ENCODE data around the gene PIP4K2B. TPM values are rescaled to one million over a fixed set of nuclear protein-coding genes. Genes with fewer than 3 reads are reported as not detected.
"Not testable (repeated sequence)": the region's sequence is repeated elsewhere in the genome, so short reads cannot be mapped to it uniquely, and the experiment has no call there.

Gene PIP4K2B
- total and polyA plus RNA-seq, 4 donors, result 16.1 to 42.3 (median 29.2) TPM

DNA sequence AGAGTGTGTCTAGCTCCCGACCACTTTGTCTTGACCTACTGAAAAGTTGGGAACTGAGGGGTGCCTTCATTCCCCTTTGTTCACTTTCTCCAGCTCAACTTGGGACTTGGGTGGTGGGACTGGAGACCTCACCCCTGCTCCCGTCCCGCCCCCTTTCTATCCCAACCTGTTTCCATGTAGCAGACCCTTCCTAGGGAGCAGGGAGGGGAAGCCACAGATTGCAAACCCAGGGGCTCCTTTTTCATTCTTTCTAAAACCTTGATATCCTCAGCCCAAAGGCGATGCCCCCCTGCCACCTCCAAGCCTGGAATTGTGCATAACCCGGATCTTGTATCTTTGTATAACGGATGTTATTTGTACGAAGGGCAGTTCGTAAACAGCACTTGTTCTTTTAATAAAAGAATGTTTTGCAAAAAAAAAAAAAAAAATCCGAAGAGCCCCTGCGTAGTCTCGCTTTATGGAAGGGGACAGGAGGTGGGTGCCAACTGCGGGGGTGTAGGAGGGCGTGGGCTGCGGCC is 69.9 kb downstream of the PIP4K2B start:
- no peaks in the 10 kb centered on the region for H3K9me3 ChIP-seq (ENCODE audit: control insufficient read depth in 4 of 4, insufficient read depth in 3 of 4, low read length in 3 of 4)
- no peak for ATAC-seq (ENCODE audit: insufficient read depth, low FRiP score)
- WGBS, 2 donors, result 27 to 30% methylated on average over 14 of the region's 14 CpGs
- TF ChIP-seq, protein P1, sequence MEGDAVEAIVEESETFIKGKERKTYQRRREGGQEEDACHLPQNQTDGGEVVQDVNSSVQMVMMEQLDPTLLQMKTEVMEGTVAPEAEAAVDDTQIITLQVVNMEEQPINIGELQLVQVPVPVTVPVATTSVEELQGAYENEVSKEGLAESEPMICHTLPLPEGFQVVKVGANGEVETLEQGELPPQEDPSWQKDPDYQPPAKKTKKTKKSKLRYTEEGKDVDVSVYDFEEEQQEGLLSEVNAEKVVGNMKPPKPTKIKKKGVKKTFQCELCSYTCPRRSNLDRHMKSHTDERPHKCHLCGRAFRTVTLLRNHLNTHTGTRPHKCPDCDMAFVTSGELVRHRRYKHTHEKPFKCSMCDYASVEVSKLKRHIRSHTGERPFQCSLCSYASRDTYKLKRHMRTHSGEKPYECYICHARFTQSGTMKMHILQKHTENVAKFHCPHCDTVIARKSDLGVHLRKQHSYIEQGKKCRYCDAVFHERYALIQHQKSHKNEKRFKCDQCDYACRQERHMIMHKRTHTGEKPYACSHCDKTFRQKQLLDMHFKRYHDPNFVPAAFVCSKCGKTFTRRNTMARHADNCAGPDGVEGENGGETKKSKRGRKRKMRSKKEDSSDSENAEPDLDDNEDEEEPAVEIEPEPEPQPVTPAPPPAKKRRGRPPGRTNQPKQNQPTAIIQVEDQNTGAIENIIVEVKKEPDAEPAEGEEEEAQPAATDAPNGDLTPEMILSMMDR (IDR thresholded peaks at IDR 0.05; ENCODE audit: control extremely low read depth, extremely low read depth), result no peak
- no peaks in the 10 kb centered on the region for H3K27me3 ChIP-seq (ENCODE audit: control insufficient read depth in 3 of 3, insufficient read depth in 3 of 3, low read length in 2 of 3)
- peak overlapping the region; percentile 55 for H3K4me3 ChIP-seq
- peaks cover 0 to 26% (median 9%) of the 10 kb centered on the region in 5 donors for H3K4me1 ChIP-seq (ENCODE audit: control insufficient read depth in 5 of 5, insufficient read depth in 5 of 5, low read length in 5 of 5)
- H3K9ac ChIP-seq (ENCODE audit: insufficient read depth in 1 of 2, low read length in 2 of 2), result no peak overlapping the region
- DNase-seq, result no peak
- H3K36me3 ChIP-seq (ENCODE audit: control insufficient read depth in 4 of 4, insufficient read depth in 4 of 4, low read length in 4 of 4), result peaks cover 0 to 30% (median 12%) of the 10 kb centered on the region in 4 donors
- peak overlapping the region; percentile 80 to 86 for H3K27ac ChIP-seq (ENCODE audit: low read depth in 1 of 2, low read length in 1 of 2)

DNA sequence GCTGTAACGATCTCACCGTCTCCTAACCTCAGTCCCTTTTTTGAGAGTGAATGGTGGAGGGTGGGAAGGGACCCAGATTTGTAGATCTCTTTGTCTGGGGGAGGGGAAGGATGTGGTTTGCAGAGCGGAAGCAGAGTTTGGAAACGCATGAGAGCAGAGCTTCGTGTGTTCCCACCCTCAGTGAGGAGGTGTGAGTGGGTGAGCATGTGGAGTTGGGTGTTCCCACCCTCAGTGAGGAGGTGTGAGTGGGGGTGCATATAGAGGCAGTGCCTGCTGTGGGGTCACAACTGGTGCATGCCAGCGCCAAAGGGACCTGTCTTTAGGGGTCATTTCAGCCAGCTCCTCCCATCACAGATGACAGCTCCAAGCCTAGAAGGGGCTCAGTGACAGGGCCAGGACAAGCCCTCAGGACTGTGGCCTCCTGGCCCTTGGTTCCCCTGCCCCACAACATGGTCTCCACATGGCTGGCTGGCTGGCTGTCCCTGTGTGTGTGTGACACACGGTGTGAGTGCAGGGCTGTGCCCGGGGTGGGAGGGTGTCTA is 71.0 kb downstream of the PIP4K2B start:
- DNase-seq, result no peak
- Histone ChIP-seq H3K4me1 (ENCODE audit: control insufficient read depth in 5 of 5, insufficient read depth in 5 of 5, low read length in 5 of 5) (peaks cover 0 to 24% (median 9%) of the 10 kb centered on the region in 5 donors), H3K36me3 (ENCODE audit: control insufficient read depth in 4 of 4, insufficient read depth in 4 of 4, low read length in 4 of 4) (peaks cover 0 to 23% (median 5%) of the 10 kb centered on the region in 4 donors), H3K4me3 (no peak overlapping the region), H3K9ac (ENCODE audit: insufficient read depth in 1 of 2, low read length in 2 of 2) (no peak overlapping the region), H3K27ac (ENCODE audit: low read depth in 1 of 2, low read length in 1 of 2) (no peak overlapping the region), H3K27me3 (ENCODE audit: control insufficient read depth in 3 of 3, insufficient read depth in 3 of 3, low read length in 2 of 3) (no peaks in the 10 kb centered on the region), H3K9me3 (ENCODE audit: control insufficient read depth in 4 of 4, insufficient read depth in 3 of 4, low read length in 3 of 4) (no peaks in the 10 kb centered on the region)
- TF ChIP-seq, protein P1 (IDR thresholded peaks at IDR 0.05; ENCODE audit: control extremely low read depth, extremely low read depth), result no peak
- ATAC-seq (ENCODE audit: insufficient read depth, low FRiP score), result no peak
- 50 to 59% methylated on average over 8 of the region's 8 CpGs for WGBS, 2 donors

DNA sequence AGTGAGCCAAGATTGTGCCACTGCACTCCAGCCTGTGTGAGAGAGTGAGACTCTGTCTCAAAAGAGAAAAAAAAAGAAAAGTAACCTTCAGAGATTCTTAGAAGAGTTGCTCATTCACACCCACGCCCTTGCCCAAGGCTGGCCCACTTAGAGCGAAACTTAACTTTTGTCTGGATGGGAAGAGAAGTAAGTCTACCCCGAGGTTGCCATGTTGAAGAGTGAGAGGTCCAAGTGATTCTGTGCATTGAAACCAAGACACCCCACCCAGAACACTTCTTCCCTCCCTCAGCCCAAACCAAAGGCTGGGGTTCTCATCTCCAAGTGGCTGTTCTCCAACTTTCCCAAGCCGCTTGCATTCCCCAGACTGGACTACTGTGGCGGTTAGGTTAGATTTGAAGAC is 71.6 kb downstream of the PIP4K2B start:
- TF ChIP-seq, protein P1 (IDR thresholded peaks at IDR 0.05; ENCODE audit: control extremely low read depth, extremely low read depth), result no peak
- no peak for DNase-seq

DNA sequence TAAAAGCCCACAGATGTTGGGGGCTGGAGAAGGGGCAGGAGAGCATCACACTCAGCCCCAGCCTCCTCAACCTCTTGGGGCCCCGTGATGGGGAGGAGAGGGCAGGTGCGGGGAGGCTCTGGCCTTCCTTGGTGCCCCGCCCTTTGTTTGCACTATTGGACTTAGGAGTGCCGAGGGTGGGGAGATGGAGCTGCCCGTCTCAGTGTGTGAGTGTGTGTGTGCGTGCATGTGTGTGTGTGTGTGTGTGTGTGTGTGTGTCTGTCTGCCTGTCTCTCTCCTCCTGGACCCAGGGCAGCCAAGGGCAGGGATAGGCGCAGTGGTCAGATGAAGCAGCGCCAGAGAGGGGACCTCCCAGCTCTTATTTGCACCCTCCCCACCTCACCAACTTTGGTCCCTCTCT is 73.2 kb downstream of the PIP4K2B start:
- not testable (repeated sequence) for H3K9ac ChIP-seq (ENCODE audit: insufficient read depth in 1 of 2, low read length in 2 of 2); H3K27me3 ChIP-seq (ENCODE audit: control insufficient read depth in 3 of 3, insufficient read depth in 3 of 3, low read length in 2 of 3); H3K9me3 ChIP-seq (ENCODE audit: control insufficient read depth in 4 of 4, insufficient read depth in 3 of 4, low read length in 3 of 4); DNase-seq; ATAC-seq (ENCODE audit: insufficient read depth, low FRiP score); H3K27ac ChIP-seq (ENCODE audit: low read depth in 1 of 2, low read length in 1 of 2); H3K4me3 ChIP-seq
- peaks cover 3 to 31% (median 7%) of the 10 kb centered on the region in 4 donors for H3K36me3 ChIP-seq (ENCODE audit: control insufficient read depth in 4 of 4, insufficient read depth in 4 of 4, low read length in 4 of 4)
- 70 to 92% methylated on average over 6 to 8 of the region's 8 CpGs for WGBS, 2 donors
- peaks cover 0 to 19% (median 12%) of the 10 kb centered on the region in 5 donors for H3K4me1 ChIP-seq (ENCODE audit: control insufficient read depth in 5 of 5, insufficient read depth in 5 of 5, low read length in 5 of 5)

More for the DNA sequence above, 71.6 kb downstream of the PIP4K2B start:
- H3K4me1 ChIP-seq (ENCODE audit: control insufficient read depth in 5 of 5, insufficient read depth in 5 of 5, low read length in 5 of 5), result peaks cover 0 to 24% (median 9%) of the 10 kb centered on the region in 5 donors
- no peaks in the 10 kb centered on the region for H3K27me3 ChIP-seq (ENCODE audit: control insufficient read depth in 3 of 3, insufficient read depth in 3 of 3, low read length in 2 of 3)
- ATAC-seq (ENCODE audit: insufficient read depth, low FRiP score), result no peak
- 86% methylated on average over 5 of the region's 5 CpGs for WGBS, 2 donors
- H3K27ac ChIP-seq (ENCODE audit: low read depth in 1 of 2, low read length in 1 of 2), result no peak overlapping the region
- no peak overlapping the region for H3K9ac ChIP-seq (ENCODE audit: insufficient read depth in 1 of 2, low read length in 2 of 2)
- H3K36me3 ChIP-seq (ENCODE audit: control insufficient read depth in 4 of 4, insufficient read depth in 4 of 4, low read length in 4 of 4), result peaks cover 3 to 21% (median 5%) of the 10 kb centered on the region in 4 donors
- no peak overlapping the region for H3K4me3 ChIP-seq
- no peaks in the 10 kb centered on the region for H3K9me3 ChIP-seq (ENCODE audit: control insufficient read depth in 4 of 4, insufficient read depth in 3 of 4, low read length in 3 of 4)

Measured in lung (tissue), 12 donors.